ENCODE data around the gene C1QTNF2. TPM values are rescaled to one million over a fixed set of nuclear protein-coding genes. Genes with fewer than 3 reads are reported as not detected.

The C1QTNF2 gene
- total RNA-seq, 3 donors from 2014 or later: 0.43 to 1.5 (median 0.89) TPM

DNA sequence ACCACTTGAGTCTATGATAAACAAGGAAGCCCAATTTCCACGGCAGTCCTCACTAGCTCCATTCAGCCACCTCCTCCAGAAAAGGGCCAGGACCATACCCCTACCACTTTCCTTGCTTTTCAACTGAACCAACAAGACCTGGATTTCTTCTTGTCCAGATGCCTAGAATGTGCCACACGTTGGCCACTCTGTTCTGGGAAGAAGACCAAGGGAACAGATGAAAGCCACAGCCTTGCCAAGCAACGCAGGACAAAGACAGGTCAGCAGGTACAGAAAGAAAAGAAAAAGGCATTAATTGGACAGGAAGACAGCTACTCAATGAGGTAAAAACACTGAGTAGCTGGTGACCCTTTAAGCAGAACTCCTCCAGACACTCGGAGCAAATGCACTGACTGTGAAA, 60.3 kb downstream of the C1QTNF2 start:
- H3K36me3 ChIP-seq (ENCODE audit: low read depth): no peaks in the 10 kb centered on the region
- DNase-seq: no peak
- intact Hi-C loops (cut with DNase I, micrococcal nuclease): no loop called here
- peaks cover 8% of the 10 kb centered on the region for H3K4me1 ChIP-seq (ENCODE audit: low read depth)
- H3K9me3 ChIP-seq: no peaks in the 10 kb centered on the region
- TF ChIP-seq, protein P1, sequence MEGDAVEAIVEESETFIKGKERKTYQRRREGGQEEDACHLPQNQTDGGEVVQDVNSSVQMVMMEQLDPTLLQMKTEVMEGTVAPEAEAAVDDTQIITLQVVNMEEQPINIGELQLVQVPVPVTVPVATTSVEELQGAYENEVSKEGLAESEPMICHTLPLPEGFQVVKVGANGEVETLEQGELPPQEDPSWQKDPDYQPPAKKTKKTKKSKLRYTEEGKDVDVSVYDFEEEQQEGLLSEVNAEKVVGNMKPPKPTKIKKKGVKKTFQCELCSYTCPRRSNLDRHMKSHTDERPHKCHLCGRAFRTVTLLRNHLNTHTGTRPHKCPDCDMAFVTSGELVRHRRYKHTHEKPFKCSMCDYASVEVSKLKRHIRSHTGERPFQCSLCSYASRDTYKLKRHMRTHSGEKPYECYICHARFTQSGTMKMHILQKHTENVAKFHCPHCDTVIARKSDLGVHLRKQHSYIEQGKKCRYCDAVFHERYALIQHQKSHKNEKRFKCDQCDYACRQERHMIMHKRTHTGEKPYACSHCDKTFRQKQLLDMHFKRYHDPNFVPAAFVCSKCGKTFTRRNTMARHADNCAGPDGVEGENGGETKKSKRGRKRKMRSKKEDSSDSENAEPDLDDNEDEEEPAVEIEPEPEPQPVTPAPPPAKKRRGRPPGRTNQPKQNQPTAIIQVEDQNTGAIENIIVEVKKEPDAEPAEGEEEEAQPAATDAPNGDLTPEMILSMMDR (IDR thresholded peaks at IDR 0.05): no peak
- no peak for ATAC-seq
- no peak overlapping the region for H3K4me3 ChIP-seq

DNA sequence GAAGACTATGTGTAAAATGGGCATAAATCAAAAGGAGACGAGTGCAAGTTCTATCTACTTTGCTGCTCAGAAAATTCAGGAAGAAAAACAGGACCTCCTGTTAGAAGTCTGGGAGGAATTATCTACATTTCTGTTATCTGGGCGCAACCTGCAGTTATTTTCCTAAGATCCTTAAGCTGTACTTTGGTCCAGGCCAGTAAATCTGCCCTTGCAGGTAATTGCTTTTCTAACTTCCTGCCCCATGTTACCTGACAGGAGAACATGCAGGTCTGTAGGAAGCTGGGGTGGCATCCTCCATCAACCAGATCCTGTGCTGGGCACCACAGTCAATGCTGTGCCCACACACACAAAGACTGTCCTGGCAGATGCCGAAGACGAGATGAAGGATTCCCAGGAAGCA, 63.7 kb downstream of the C1QTNF2 start:
- Histone ChIP-seq H3K9me3 (no peaks in the 10 kb centered on the region), H3K4me1 (ENCODE audit: low read depth) (peaks cover 7% of the 10 kb centered on the region), H3K4me3 (no peak overlapping the region), H3K36me3 (ENCODE audit: low read depth) (no peaks in the 10 kb centered on the region)
- TF ChIP-seq, protein P1 (IDR thresholded peaks at IDR 0.05): no peak
- intact Hi-C loops (cut with DNase I, micrococcal nuclease): no loop called here
- peak; percentile 90 for ATAC-seq
- peak in 1 of 3 donors; percentile 56 for DNase-seq

DNA sequence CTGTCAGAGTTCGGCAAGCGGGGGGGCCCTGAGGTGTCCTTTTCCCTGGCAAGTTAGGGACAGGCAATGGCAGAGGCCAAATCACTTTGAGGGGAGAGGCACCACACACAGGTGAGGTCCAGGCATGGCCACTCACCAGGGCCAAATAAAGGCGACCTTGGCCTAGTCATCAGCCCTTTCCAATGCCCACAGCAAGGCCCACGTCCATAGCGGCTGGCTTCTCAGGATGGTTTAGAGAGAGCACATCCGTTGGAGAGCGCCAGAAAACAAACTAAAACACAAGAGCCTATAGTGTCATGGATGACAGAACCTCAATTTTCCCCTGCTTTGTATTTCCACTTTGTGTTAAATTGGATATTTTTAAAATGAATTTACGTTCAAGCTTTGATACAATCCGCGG, 65.1 kb downstream of the C1QTNF2 start:
- TF ChIP-seq, protein P1 (IDR thresholded peaks at IDR 0.05): no peak
- ATAC-seq: no peak
- no peaks in the 10 kb centered on the region for H3K36me3 ChIP-seq (ENCODE audit: low read depth)
- DNase-seq: no peak
- H3K4me1 ChIP-seq (ENCODE audit: low read depth): peaks cover 4% of the 10 kb centered on the region
- H3K9me3 ChIP-seq: no peaks in the 10 kb centered on the region
- no peak overlapping the region for H3K4me3 ChIP-seq
- intact Hi-C loops (cut with DNase I, micrococcal nuclease): no loop called here

DNA sequence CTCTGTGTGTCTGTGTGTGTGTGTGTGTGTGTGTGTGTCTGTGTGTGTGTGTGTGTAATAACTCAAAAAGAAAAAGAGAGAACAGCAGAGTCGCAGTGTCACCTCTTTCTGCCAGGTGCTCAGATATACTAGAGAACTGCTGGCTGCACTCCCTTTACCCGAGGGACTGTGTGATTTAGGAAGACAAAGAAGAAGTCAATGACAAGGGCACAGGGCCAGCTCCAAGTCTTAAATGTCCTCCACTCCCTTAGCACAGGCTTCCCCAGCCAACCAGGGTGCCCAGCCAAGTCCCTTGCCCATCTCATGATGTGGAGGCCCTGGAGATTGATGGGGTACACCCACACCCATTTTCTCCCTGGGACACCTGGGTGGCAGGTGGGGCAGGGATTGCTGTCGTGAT, 66.7 kb downstream of the C1QTNF2 start:
- Histone ChIP-seq H3K4me1 (ENCODE audit: low read depth) (peaks cover 4% of the 10 kb centered on the region), H3K4me3 (no peak overlapping the region), H3K36me3 (ENCODE audit: low read depth) (no peaks in the 10 kb centered on the region), H3K9me3 (no peaks in the 10 kb centered on the region)
- TF ChIP-seq, protein P1 (IDR thresholded peaks at IDR 0.05): no peak
- ATAC-seq (no peak), DNase-seq (no peak)
- intact Hi-C loops (cut with DNase I, micrococcal nuclease): no loop called here

DNA sequence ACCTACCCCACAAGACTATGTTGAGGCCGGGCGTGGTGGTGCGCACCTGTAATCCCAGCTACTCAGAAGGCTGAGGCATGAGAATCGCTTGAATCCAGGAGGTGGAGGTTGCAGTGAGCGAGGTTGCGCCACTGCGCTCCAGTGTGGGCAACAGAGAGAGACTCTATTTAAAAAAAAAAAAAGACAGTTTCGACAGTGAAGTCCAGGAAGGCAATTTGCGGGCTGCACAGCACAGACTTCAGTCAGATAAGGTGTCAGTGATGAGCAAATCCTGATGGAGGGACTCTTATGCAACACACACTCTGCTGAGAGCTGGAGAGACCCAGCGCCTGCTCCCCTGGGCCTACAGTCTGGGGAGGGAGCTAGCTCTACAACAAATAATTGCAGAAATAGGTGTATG, 72.2 kb downstream of the C1QTNF2 start:
- no peaks in the 10 kb centered on the region for H3K36me3 ChIP-seq (ENCODE audit: low read depth)
- no peaks in the 10 kb centered on the region for H3K9me3 ChIP-seq
- DNase-seq: no peak
- intact Hi-C loops (cut with DNase I, micrococcal nuclease): no loop called here
- H3K4me1 ChIP-seq (ENCODE audit: low read depth): no peaks in the 10 kb centered on the region
- H3K4me3 ChIP-seq: no peak overlapping the region
- no peak for ATAC-seq
- TF ChIP-seq, protein P1 (IDR thresholded peaks at IDR 0.05): no peak

DNA sequence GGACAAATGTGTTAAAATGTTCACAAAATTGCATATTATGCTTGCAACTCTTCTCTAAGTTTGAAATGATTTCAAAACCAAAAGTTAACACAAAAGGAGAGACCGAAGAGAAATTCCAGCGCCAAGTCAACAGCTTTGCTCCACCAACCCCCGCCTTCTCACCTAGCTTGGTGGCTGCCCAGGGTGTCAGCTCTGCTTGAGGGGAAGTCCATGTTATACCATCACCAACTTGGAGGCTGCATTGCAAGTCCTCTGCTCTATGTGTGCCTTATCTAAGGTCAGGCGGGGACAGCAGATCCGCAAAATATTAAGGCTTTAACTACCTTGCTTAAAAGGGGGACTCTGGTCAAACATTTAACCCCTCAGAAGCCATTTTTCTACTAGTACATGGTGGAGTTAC, 72.7 kb downstream of the C1QTNF2 start:
- Histone ChIP-seq H3K4me3 (no peak overlapping the region), H3K4me1 (ENCODE audit: low read depth) (no peaks in the 10 kb centered on the region), H3K9me3 (no peaks in the 10 kb centered on the region), H3K36me3 (ENCODE audit: low read depth) (no peaks in the 10 kb centered on the region)
- TF ChIP-seq, protein P1 (IDR thresholded peaks at IDR 0.05): no peak
- intact Hi-C loops (cut with DNase I, micrococcal nuclease): no loop called here
- no peak for DNase-seq
- no peak for ATAC-seq
